HCT116 (cell line): Measurements from ENCODE around the gene ZNF652. TPM values are rescaled to one million over a fixed set of nuclear protein-coding genes. Genes with fewer than 3 reads are reported as not detected.

Experiments
- ATAC-seq: fragments of 200-7000 bp; cut with Tn5 transposase; 2 replicates; pipeline ENCODE4 v1.9.1; 2020; ENCODE audit warnings: mild to moderate bottlenecking, moderate library complexity
- BruUV-seq: library from RNA; stranded (reverse); fragments of 400-500 nt; replicated peaks from 2 replicates; lab custom pipeline; 2021; lab: Mats Ljungman, UMichigan
- CTCF ChIA-PET: fragments of 300-600 bp; sonication (Branson Sonifier 250); formaldehyde crosslinking; loops from one replicate; lab custom pipeline; 2021; ENCODE audit warnings: antibody characterized with exemption; lab: Charles Lee
- POLR2A ChIA-PET: fragments of 300-600, 350-600 bp; sonication (Branson Sonifier 250); formaldehyde crosslinking; loops from one replicate; lab custom pipeline; 2021; ENCODE audit warnings: antibody characterized with exemption; lab: Charles Lee
- RAD21 ChIA-PET, 2 experiments: fragments of 300-600 bp; sonication (Branson Sonifier 250); formaldehyde crosslinking; loops; one replicate each; lab custom pipeline; 2023; ENCODE audit warnings: low total read pairs in 2 of 2; ENCODE audit not compliant: uncharacterized antibody in 2 of 2, unreplicated experiment in 2 of 2, low non-redundant PET in 1 of 2; lab: Charles Lee
- DNase-seq: peaks from one replicate; pipeline ENCODE4 v3.0.0-alpha.2; 2010; ENCODE audit warnings: low read depth, low spot score
- H2AFZ ChIP-seq: fragments of 200-600 bp; shearing (Covaris generic), sonication (generic); 2 replicates; pipeline ENCODE4 v1.6.1; 2017; ENCODE audit warnings: low read depth, mixed run types, mixed read lengths, antibody characterized with exemption, low read length; ENCODE audit not compliant: poor library complexity, severe bottlenecking
- H3K27ac ChIP-seq: 2 replicates; pipeline ENCODE4 v1.5.1; 2012; ENCODE audit warnings: low read depth, low read length
- H3K27me3 ChIP-seq: fragments of 200-600 bp; sonication (generic); 2 replicates; pipeline ENCODE4 v1.6.1; 2016; ENCODE audit warnings: mixed run types, low read length, mixed read lengths; ENCODE audit not compliant: insufficient read depth
- H3K36me3 ChIP-seq, 2 experiments: fragments of 200-500 bp in 1 of 2; fragments of 200-600 bp in 1 of 2; sonication (Bioruptor generic) in 1 of 2; sonication (generic) in 1 of 2; 2 replicates each; pipeline versions ENCODE4 v1.5.1 to v1.6.1; 2014 to 2016; ENCODE audit warnings: low read length in 2 of 2, inconsistent platforms in 1 of 2, mixed read lengths in 1 of 2, mixed run types in 1 of 2; ENCODE audit not compliant: insufficient read depth in 2 of 2, control insufficient read depth in 1 of 2
- H3K4me1 ChIP-seq, 2 experiments: fragments of 200-600 bp in 1 of 2; sonication (generic) in 1 of 2; 2 replicates each; pipeline versions ENCODE4 v1.5.1 to v1.6.1; 2012 to 2017; ENCODE audit warnings: low read length in 2 of 2, inconsistent platforms in 1 of 2, mild to moderate bottlenecking in 1 of 2, mixed read lengths in 1 of 2, mixed run types in 1 of 2, moderate library complexity in 1 of 2; ENCODE audit not compliant: insufficient read depth in 2 of 2, control insufficient read depth in 1 of 2
- H3K4me2 ChIP-seq: fragments of 200-600 bp; sonication (generic); 2 replicates; pipeline ENCODE4 v1.6.1; 2017; ENCODE audit warnings: mixed run types, low read length, mixed read lengths
- H3K4me3 ChIP-seq, 2 experiments: fragments of 200-600 bp in 1 of 2; sonication (generic) in 1 of 2; replicated peaks in 1 of 2; 2 replicates each; pipeline ENCODE4 v1.5.1; 2011 to 2016; ENCODE audit warnings: low read length in 2 of 2, control low read depth in 1 of 2, low read depth in 1 of 2, mild to moderate bottlenecking in 1 of 2, mixed read lengths in 1 of 2, mixed run types in 1 of 2
- H3K79me2 ChIP-seq: fragments of 200-600 bp; sonication (generic); 2 replicates; pipeline ENCODE4 v1.6.1; 2017; ENCODE audit warnings: mild to moderate bottlenecking, mixed run types, low read length, moderate library complexity, mixed read lengths; ENCODE audit not compliant: insufficient read depth
- H3K9ac ChIP-seq: fragments of 200-600 bp; sonication (generic); 2 replicates; pipeline ENCODE4 v1.6.1; 2016; ENCODE audit warnings: low read length, mixed read lengths
- H3K9me2 ChIP-seq: fragments of 200-600 bp; sonication (generic), shearing (Covaris generic); 2 replicates; pipeline ENCODE4 v1.6.1; 2017; ENCODE audit warnings: mixed run types, mild to moderate bottlenecking, moderate library complexity; ENCODE audit not compliant: insufficient read depth
- H3K9me3 ChIP-seq, 2 experiments: fragments of 200-500 bp in 1 of 2; fragments of 200-600 bp in 1 of 2; sonication (Bioruptor generic) in 1 of 2; sonication (generic) in 1 of 2; 2 replicates each; pipeline ENCODE4 v1.6.1; 2014 to 2017; ENCODE audit warnings: low read length in 2 of 2, mixed read lengths in 2 of 2, inconsistent platforms in 1 of 2, low read depth in 1 of 2, mild to moderate bottlenecking in 1 of 2, mixed run types in 1 of 2, moderate library complexity in 1 of 2; ENCODE audit not compliant: control insufficient read depth in 1 of 2, insufficient read depth in 1 of 2
- H4K20me1 ChIP-seq: fragments of 200-600 bp; sonication (generic), shearing (Covaris generic); 2 replicates; pipeline ENCODE4 v1.6.1; 2017; ENCODE audit warnings: mixed run types, mild to moderate bottlenecking, moderate library complexity; ENCODE audit not compliant: insufficient read depth
- ATF3 ChIP-seq: IDR thresholded peaks from 2 replicates; pipeline ENCODE4 v1.6.1; 2012
- CBX3 ChIP-seq: IDR thresholded peaks from 2 replicates; pipeline ENCODE4 v1.6.1; 2012; ENCODE audit warnings: low read depth
- CTCF ChIP-seq, 3 experiments: fragments of 200-600 bp in 1 of 3; sonication (generic) in 1 of 3; IDR thresholded peaks in 2 of 3; conservative IDR thresholded peaks in 1 of 3; 2 replicates each; pipeline ENCODE4 v1.5.1; 2012 to 2017; ENCODE audit warnings: low read depth in 2 of 3, low read length in 2 of 3, antibody characterized with exemption in 1 of 3, borderline replicate concordance in 1 of 3, control low read depth in 1 of 3, mild to moderate bottlenecking in 1 of 3, mixed read lengths in 1 of 3, mixed run types in 1 of 3, moderate library complexity in 1 of 3; ENCODE audit not compliant: insufficient read depth in 1 of 3
- EGR1 ChIP-seq: IDR thresholded peaks from 2 replicates; pipeline ENCODE4 v1.6.1; 2012; ENCODE audit warnings: low read depth
- ELF1 ChIP-seq: IDR thresholded peaks from 2 replicates; pipeline ENCODE4 v1.6.1; 2012; ENCODE audit warnings: low read depth, borderline replicate concordance
- EZH2 ChIP-seq: fragments of 200-600 bp; sonication (generic); IDR thresholded peaks from 2 replicates; pipeline ENCODE4 v1.6.1; 2017; ENCODE audit warnings: antibody characterized with exemption, mixed run types
- EZH2phosphoT487 ChIP-seq: fragments of 200-600 bp; IDR thresholded peaks from 2 replicates; pipeline ENCODE4 v1.6.1; 2018; ENCODE audit warnings: antibody characterized with exemption, borderline replicate concordance
- FOSL1 ChIP-seq: IDR thresholded peaks from 2 replicates; pipeline ENCODE4 v1.6.1; 2012; ENCODE audit warnings: low read depth
- JUND ChIP-seq: IDR thresholded peaks from 2 replicates; pipeline ENCODE4 v1.6.1; 2012
- POLR2AphosphoS5 ChIP-seq: IDR thresholded peaks from 2 replicates; pipeline ENCODE4 v1.6.1; 2011; ENCODE audit warnings: mild to moderate bottlenecking, low read depth, low read length, moderate library complexity
- RAD21 ChIP-seq: IDR thresholded peaks from 2 replicates; pipeline ENCODE4 v1.6.1; 2012; ENCODE audit warnings: low read depth, mild to moderate bottlenecking
- SIN3A ChIP-seq: IDR thresholded peaks from 2 replicates; pipeline ENCODE4 v1.6.1; 2012; ENCODE audit warnings: low read depth
- SP1 ChIP-seq: IDR thresholded peaks from 2 replicates; pipeline ENCODE4 v1.6.1; 2012; ENCODE audit warnings: low read depth
- SRF ChIP-seq: IDR thresholded peaks from 2 replicates; pipeline ENCODE4 v1.6.1; 2012; ENCODE audit warnings: low read depth
- ZBTB33 ChIP-seq: IDR thresholded peaks from 2 replicates; pipeline ENCODE4 v1.6.1; 2011; ENCODE audit warnings: mild to moderate bottlenecking, low read length, moderate library complexity; ENCODE audit not compliant: insufficient replicate concordance; ENCODE audit errors: extremely low read depth
- ZFX ChIP-seq: fragments of 450-650 bp; IDR thresholded peaks from 2 replicates; pipeline ENCODE4 v1.6.1; 2017
- ZNF274 ChIP-seq: fragments of 200-500 bp; sonication (Bioruptor generic); IDR thresholded peaks from 2 replicates; pipeline ENCODE4 v1.6.1; 2014; ENCODE audit warnings: mild to moderate bottlenecking, low read depth, low read length, inconsistent platforms
- intact Hi-C: fragments of 100-400 bp; cut with micrococcal nuclease; formaldehyde crosslinking; loops from 2 replicates; pipeline ENCODE4 v1.10.0; 2022
- total RNA-seq: library from RNA; stranded (reverse); gene quantifications from one replicate; pipeline ENCODE4 v1.2.1, GENCODE V29; 2021; ENCODE audit not compliant: unreplicated experiment
- TF ChIP-seq, protein P1 (sequence below): IDR thresholded peaks from 2 replicates; pipeline ENCODE4 v1.6.1; 2012

The ZNF652 gene
- total RNA-seq, 1 experiment from 2014 or later = 27.8 TPM

- Histone ChIP-seq H3K4me2 (no peak overlapping the region), H3K9me2 (no peaks in the 10 kb centered on the region), H3K27ac (no peak overlapping the region), H3K9me3 (no peaks in the 10 kb centered on the region), H3K9ac (no peak overlapping the region), H3K79me2 (peaks cover 12% of the 10 kb centered on the region), H2AFZ (no peak overlapping the region), H4K20me1 (peaks cover 5% of the 10 kb centered on the region; the same call in 1 of the 2 replicates), H3K4me3 (no peak overlapping the region), H3K27me3 (no peaks in the 10 kb centered on the region), H3K4me1 (peaks cover 0 to 13% of the 10 kb centered on the region in 2 experiments; a peak in 2 of 4 replicates)
- POLR2A ChIA-PET = interaction anchor here (0.9 kb wide), 1 partner anchor 81 kb away, joined by 3 read pairs; no protein-coding TSS in a partner anchor
- no peak for DNase-seq
- BruUV-seq = no TSS peak
- CTCF ChIA-PET = interaction anchor here (1.0 to 5.7 kb wide), 3 partner anchors 50 to 238 kb away, joined by 3 to 51 read pairs (median 6); no protein-coding TSS in a partner anchor
- no peak for ATAC-seq
- TF ChIP-seq CTCF (IDR thresholded peaks at IDR 0.05 in 2 of 3, conservative IDR thresholded peaks at IDR 0.05 in 1 of 3; ENCODE audit: borderline replicate concordance in 1 of 3, insufficient read depth in 1 of 3, low read depth in 2 of 3, low read length in 2 of 3) (no peak), JUND (no peak), EGR1 (no peak), RAD21 (no peak), EZH2 (no peak), SP1 (no peak), SRF (no peak), ZNF274 (no peak), CBX3 (no peak), ZFX (no peak), EZH2phosphoT487 (no peak), ZBTB33 (no peak), ATF3 (no peak), POLR2AphosphoS5 (no peak), FOSL1 (no peak), ELF1 (no peak), SIN3A (no peak)
- TF ChIP-seq, protein P1, sequence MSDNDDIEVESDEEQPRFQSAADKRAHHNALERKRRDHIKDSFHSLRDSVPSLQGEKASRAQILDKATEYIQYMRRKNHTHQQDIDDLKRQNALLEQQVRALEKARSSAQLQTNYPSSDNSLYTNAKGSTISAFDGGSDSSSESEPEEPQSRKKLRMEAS = no peak
- TF ChIP-seq, all 23 proteins: peak for 0
- RAD21 ChIA-PET = no interaction called here
- no peaks in the 10 kb centered on the region; a peak in 1 of 4 replicates for H3K36me3 ChIP-seq
- intact Hi-C loops = loop anchor here (10.0 kb wide), 1 partner anchor 386 kb away; the partner anchor contains the start of gene SLC35B1
These were observed 43.5 kb downstream of the ZNF652 start for GRCh38 chr17:49318435-49318965.
